Activated CD4-positive, alpha-beta T cell treated with anti-CD3 and anti-CD28 coated beads, Interleukin-2, amount 10 ng/mL, durations not matched to agents 7 days and 5 days (primary cell): Measurements from ENCODE around the gene XPO4. TPM values are rescaled to one million over a fixed set of nuclear protein-coding genes. Genes with fewer than 3 reads are reported as not detected.

ENCODE experiments used
- CTCF ChIA-PET: fragments of 350-600 bp; sonication (Branson Sonifier 250); formaldehyde crosslinking; loops from one replicate; lab custom pipeline; 2021; ENCODE audit warnings: antibody characterized with exemption; lab: Charles Lee
- POLR2A ChIA-PET: fragments of 350-600 bp; sonication (Branson Sonifier 250); formaldehyde crosslinking; loops from one replicate; lab custom pipeline; 2021; ENCODE audit warnings: antibody characterized with exemption; lab: Charles Lee
- DNase-seq: peaks from one replicate; pipeline ENCODE4 v3.0.0-alpha.2; 2020
- H3K27ac Mint-ChIP-seq: one replicate; pipeline ENCODE4 v1.8.0; 2021; ENCODE audit warnings: mild to moderate bottlenecking, moderate library complexity, mixed read lengths
- H3K27me3 Mint-ChIP-seq: one replicate; pipeline ENCODE4 v1.8.0; 2021; ENCODE audit warnings: mixed read lengths
- H3K36me3 Mint-ChIP-seq: one replicate; pipeline ENCODE4 v1.8.0; 2021; ENCODE audit warnings: low read depth, mixed read lengths
- H3K4me1 Mint-ChIP-seq: one replicate; pipeline ENCODE4 v1.8.0; 2021; ENCODE audit warnings: mixed read lengths
- H3K4me3 Mint-ChIP-seq: one replicate; pipeline ENCODE4 v1.8.0; 2021; ENCODE audit warnings: mild to moderate bottlenecking, moderate library complexity, mixed read lengths
- H3K9me3 Mint-ChIP-seq: one replicate; pipeline ENCODE4 v1.8.0; 2021; ENCODE audit warnings: mixed read lengths
- total RNA-seq, 2 experiments: library from RNA; stranded (reverse); gene quantifications; one replicate each; pipeline ENCODE4 v1.2.3, GENCODE V29; 2021

Gene XPO4
- total RNA-seq, 2 experiments from 2014 or later, result 18.9 to 19.0 TPM

- ChIA-PET POLR2A (no interaction called here), CTCF (no interaction called here)
- Mint-ChIP-seq H3K9me3 (no peaks in the 10 kb centered on the region), H3K27me3 (no peaks in the 10 kb centered on the region), H3K27ac (no peak overlapping the region), H3K4me3 (no peak overlapping the region), H3K4me1 (no peaks in the 10 kb centered on the region), H3K36me3 (peaks cover 2% of the 10 kb centered on the region)
- no peak for DNase-seq
Observed at GRCh38 chr13:20729633-20730585, 172.6 kb downstream of the XPO4 start.

- DNase-seq, result no peak
- Mint-ChIP-seq H3K27ac (no peak overlapping the region), H3K4me1 (no peaks in the 10 kb centered on the region), H3K36me3 (peaks cover 2% of the 10 kb centered on the region), H3K27me3 (no peaks in the 10 kb centered on the region), H3K4me3 (no peak overlapping the region), H3K9me3 (no peaks in the 10 kb centered on the region)
- POLR2A ChIA-PET, result no interaction called here
- CTCF ChIA-PET, result no interaction called here
Observed at GRCh38 chr13:20728579-20729311, 173.8 kb downstream of the XPO4 start.

GRCh38 chr13:20727856-20728255 lies 174.7 kb downstream of the XPO4 start:
- CTCF ChIA-PET, result no interaction called here
- peaks cover 2% of the 10 kb centered on the region for H3K36me3 Mint-ChIP-seq
- no peaks in the 10 kb centered on the region for H3K4me1 Mint-ChIP-seq
- POLR2A ChIA-PET, result interaction anchor here (0.7 kb wide), 1 partner anchor 39 kb away, joined by 4 read pairs; no protein-coding TSS in a partner anchor
- peaks cover 2% of the 10 kb centered on the region for H3K27me3 Mint-ChIP-seq
- no peaks in the 10 kb centered on the region for H3K9me3 Mint-ChIP-seq
- no peak overlapping the region for H3K27ac Mint-ChIP-seq
- no peak for DNase-seq
- no peak overlapping the region for H3K4me3 Mint-ChIP-seq

Other genes starting within 250 kb of the XPO4 start
- not detected for gene IL17D, start 199.0 kb downstream of the XPO4 start, total RNA-seq
- 10 to 100 TPM; 10.2 to 10.7 TPM for gene EEF1AKMT1, start 128.8 kb downstream of the XPO4 start, total RNA-seq
- 1 to 10 TPM; 3.1 to 3.2 TPM for gene LATS2, start 158.8 kb upstream of the XPO4 start, total RNA-seq
- gene SAP18, start 237.4 kb upstream of the XPO4 start, total RNA-seq, result 100 to 1,000 TPM; 202 to 220 TPM